Nephron (organoid): ENCODE results near the gene GALR3.
A peak's percentile ranks its signal among the peaks of the same experiment; 100 is the strongest.

Source experiments
- H3K27ac Mint-ChIP-seq, 3 experiments: 2 replicates each; pipeline ENCODE4 v1.8.0; 2020; ENCODE audit warnings: mixed read lengths in 3 of 3, mild to moderate bottlenecking in 2 of 3, moderate library complexity in 1 of 3
- H3K27me3 Mint-ChIP-seq: 2 replicates; pipeline ENCODE4 v1.8.0; 2021; ENCODE audit warnings: low read depth, mild to moderate bottlenecking, moderate library complexity, mixed read lengths
- H3K36me3 Mint-ChIP-seq: 2 replicates; pipeline ENCODE4 v1.8.0; 2020; ENCODE audit warnings: low read depth, mixed read lengths
- H3K4me1 Mint-ChIP-seq: 2 replicates; pipeline ENCODE4 v1.8.0; 2020; ENCODE audit warnings: mixed read lengths
- H3K4me3 Mint-ChIP-seq, 3 experiments: 2 replicates each; pipeline ENCODE4 v1.8.0; 2020; ENCODE audit warnings: mild to moderate bottlenecking in 3 of 3, mixed read lengths in 3 of 3, moderate library complexity in 2 of 3
- H3K9me3 Mint-ChIP-seq: 2 replicates; pipeline ENCODE4 v1.8.0; 2020; ENCODE audit warnings: mixed read lengths
- CTCF ChIP-seq, 3 experiments: fragments of 200-600 bp; sonication (generic); IDR thresholded peaks; one replicate each; pipeline ENCODE4 v1.5.0; 2021; ENCODE audit warnings: antibody characterized with exemption in 3 of 3; ENCODE audit not compliant: unreplicated experiment in 3 of 3

The GALR3 gene

DNA sequence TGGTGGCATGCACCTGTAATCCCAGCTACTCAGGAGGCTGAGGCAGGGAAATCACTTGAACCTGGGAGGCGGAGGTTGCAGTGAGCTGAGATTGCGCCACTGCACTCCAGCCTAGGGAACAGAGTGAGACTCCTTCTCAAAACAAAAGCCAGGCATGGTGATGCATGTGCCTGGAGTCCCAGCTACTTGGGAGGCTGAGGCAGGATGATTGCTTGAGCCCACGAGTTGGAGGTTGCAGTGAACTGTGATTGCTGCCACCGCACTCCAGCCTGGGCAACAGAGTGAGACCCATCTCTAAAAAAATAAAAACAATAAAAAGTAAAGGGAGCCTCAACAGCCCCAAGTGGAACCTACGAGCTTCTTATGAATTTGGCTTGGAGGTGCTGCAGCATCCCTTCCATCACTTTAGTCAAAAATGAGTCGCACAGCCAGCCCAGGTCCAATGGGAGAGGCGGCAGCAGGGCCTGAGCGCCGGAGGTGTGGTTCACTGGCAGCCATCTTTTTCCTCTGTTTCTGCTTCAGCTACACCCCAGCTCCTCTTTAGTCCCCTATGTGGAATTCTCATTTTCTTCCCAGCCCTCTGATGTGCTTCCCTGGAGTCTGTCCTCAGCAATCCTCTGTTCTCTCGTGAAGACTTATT, 44.7 kb upstream of the GALR3 start:
- peaks cover 3% of the 10 kb centered on the region for H3K27me3 Mint-ChIP-seq
- no peak for TF ChIP-seq CTCF (IDR thresholded peaks at IDR 0.05; ENCODE audit: unreplicated experiment in 3 of 3)
- peaks cover 4% of the 10 kb centered on the region for H3K4me1 Mint-ChIP-seq
- peaks cover 14% of the 10 kb centered on the region for H3K36me3 Mint-ChIP-seq
- no peak overlapping the region for H3K4me3 Mint-ChIP-seq
- H3K9me3 Mint-ChIP-seq = no peaks in the 10 kb centered on the region
- peak overlapping the region in 1 of 3 experiments; percentile 41 for H3K27ac Mint-ChIP-seq

DNA sequence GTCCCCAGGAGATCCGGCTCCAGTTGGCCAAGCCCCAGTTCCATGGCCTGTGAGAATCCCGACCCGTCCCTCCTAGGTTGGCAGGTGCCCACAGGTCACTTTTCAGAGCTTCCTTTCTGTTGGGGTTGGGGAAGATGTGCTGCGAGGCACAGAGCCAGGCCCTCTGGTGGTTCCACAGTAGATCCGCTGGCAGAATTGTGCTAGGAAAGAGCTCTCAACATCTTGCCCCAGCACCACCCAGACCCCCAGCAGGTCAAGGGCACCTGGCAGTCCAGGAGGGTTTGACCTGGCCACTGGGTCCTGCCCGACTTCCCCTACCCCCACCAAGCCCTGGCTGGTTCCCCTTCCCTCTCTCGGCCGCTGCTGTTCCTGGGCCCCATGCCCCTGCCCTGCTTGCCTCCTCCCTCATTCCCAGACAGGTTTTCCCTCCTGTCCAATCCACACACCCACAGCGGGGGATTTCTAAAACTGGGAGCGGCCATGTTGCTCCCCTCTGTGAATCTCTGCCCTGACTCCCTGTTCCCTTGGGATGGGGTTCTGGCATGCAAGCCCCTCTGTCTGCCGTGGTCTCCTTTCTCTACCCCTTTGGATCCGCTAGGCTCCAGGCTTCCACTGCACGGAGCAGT, 41.6 kb upstream of the GALR3 start:
- Mint-ChIP-seq H3K4me3 (no peak overlapping the region), H3K9me3 (no peaks in the 10 kb centered on the region)

DNA sequence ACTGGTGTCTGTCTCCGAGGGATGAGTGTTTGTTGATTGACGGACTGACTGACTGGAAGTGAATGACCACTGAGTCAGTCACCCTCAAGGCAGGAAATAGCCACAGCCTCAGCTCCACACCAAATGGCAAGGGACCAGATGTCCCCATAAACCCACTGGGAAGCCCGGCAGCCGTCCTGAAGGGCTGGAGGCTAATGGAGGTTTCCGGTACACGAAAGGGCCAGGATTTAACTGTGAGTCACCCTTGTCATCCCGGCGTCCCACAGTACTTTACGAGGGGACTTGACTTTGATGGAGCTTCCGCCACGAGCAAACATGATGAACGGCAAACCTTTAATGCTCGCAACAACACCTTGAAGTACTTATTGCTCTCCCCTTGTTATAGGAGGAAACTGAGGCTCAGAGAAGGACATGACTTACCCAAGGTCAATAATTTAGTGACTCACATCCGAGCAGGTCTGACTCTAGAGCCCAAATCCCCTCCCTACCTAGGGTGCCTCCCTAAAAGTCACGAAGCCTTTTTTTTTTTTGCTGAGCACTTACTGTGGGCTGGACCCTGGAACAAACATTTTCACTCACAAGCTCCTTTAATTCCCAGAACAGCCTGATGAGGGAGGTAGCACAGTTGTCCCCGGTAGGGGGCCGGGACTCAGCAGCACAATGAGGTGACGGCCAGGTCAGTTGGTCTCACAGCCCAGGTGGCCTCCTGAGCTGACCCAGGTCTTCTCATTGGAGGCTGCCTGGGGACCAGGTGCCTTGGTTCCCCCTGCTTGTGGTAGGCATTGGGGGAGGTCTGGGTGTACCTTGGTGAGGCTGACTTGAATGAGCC, 40.6 kb upstream of the GALR3 start:
- peak overlapping the region in 1 of 3 experiments; percentile 40 for H3K27ac Mint-ChIP-seq

More for the DNA sequence above, 41.6 kb upstream of the GALR3 start:
- no peaks in the 10 kb centered on the region for H3K36me3 Mint-ChIP-seq
- H3K27me3 Mint-ChIP-seq = peaks cover 3% of the 10 kb centered on the region
- peaks cover 10% of the 10 kb centered on the region for H3K4me1 Mint-ChIP-seq
- TF ChIP-seq CTCF (IDR thresholded peaks at IDR 0.05; ENCODE audit: unreplicated experiment in 3 of 3) = peak in 2 of 3 experiments; percentile 16 to 18
- peak overlapping the region in 1 of 3 experiments; percentile 40 for H3K27ac Mint-ChIP-seq

GRCh38 chr22:37784829-37785495, 38.2 kb upstream of the GALR3 start:
- no peak for TF ChIP-seq CTCF (IDR thresholded peaks at IDR 0.05; ENCODE audit: unreplicated experiment in 3 of 3)
- Mint-ChIP-seq H3K27me3 (no peaks in the 10 kb centered on the region), H3K4me3 (no peak overlapping the region), H3K9me3 (no peaks in the 10 kb centered on the region), H3K27ac (peak overlapping the region in 2 of 3 experiments; percentile 17 to 67), H3K36me3 (no peaks in the 10 kb centered on the region), H3K4me1 (peaks cover 9% of the 10 kb centered on the region)

More for the DNA sequence above, 40.6 kb upstream of the GALR3 start:
- Mint-ChIP-seq H3K27me3 (peaks cover 3% of the 10 kb centered on the region), H3K36me3 (no peaks in the 10 kb centered on the region), H3K4me1 (peaks cover 9% of the 10 kb centered on the region), H3K9me3 (no peaks in the 10 kb centered on the region), H3K4me3 (no peak overlapping the region)
- TF ChIP-seq CTCF (IDR thresholded peaks at IDR 0.05; ENCODE audit: unreplicated experiment in 3 of 3) = no peak

- no peaks in the 10 kb centered on the region for H3K9me3 Mint-ChIP-seq
- no peaks in the 10 kb centered on the region for H3K36me3 Mint-ChIP-seq
- H3K4me3 Mint-ChIP-seq = no peak overlapping the region
- no peaks in the 10 kb centered on the region for H3K27me3 Mint-ChIP-seq
- H3K4me1 Mint-ChIP-seq = no peaks in the 10 kb centered on the region
- TF ChIP-seq CTCF (IDR thresholded peaks at IDR 0.05; ENCODE audit: unreplicated experiment in 3 of 3) = no peak
- no peak overlapping the region for H3K27ac Mint-ChIP-seq
Measured at GRCh38 chr22:37790234-37790633, 32.9 kb upstream of the GALR3 start.
